ENCODE results near the gene STPG3.

The STPG3 gene

DNA sequence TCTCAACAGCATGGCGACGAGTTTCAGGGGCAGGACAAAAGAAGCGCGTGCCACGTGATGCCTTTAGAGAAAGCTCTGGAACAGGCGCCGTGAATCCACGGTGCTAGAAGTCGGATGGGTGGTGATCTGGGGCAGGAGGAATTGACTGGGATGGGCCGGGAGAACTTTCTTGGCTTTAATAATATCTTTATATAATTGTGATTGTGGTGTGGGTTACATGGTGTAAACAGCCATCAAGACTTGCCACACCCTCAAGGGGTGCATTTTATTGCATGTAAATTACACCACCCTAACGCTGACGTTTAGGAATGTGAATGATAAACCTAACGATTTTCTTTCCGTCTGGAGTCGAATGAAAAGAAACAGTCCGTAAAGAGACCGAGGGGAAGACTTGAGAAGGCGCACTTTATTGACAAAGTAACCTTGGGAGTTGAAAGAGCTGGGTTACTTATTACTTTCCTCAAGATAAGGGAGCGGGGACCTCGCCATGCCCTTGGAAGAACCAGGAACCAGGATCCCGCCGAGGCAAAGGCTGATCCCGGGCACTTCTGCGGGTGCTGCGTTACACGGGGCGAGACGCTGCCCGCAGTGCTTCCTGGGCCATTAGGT is 42.5 kb downstream of the STPG3 start:
- no peak for DNase-seq (ENCODE audit: insufficient read length, low spot score)
- no peak for FAIRE-seq
- TF ChIP-seq CTCF (IDR thresholded peaks at IDR 0.05; ENCODE audit: insufficient read depth, missing control alignments) = no peak

GRCh38 chr9:137294091-137294680 is 43.1 kb downstream of the STPG3 start:
- DNase-seq (ENCODE audit: insufficient read length, low spot score) (no peak), FAIRE-seq (no peak)
- TF ChIP-seq CTCF (IDR thresholded peaks at IDR 0.05; ENCODE audit: insufficient read depth, missing control alignments) = no peak

DNA sequence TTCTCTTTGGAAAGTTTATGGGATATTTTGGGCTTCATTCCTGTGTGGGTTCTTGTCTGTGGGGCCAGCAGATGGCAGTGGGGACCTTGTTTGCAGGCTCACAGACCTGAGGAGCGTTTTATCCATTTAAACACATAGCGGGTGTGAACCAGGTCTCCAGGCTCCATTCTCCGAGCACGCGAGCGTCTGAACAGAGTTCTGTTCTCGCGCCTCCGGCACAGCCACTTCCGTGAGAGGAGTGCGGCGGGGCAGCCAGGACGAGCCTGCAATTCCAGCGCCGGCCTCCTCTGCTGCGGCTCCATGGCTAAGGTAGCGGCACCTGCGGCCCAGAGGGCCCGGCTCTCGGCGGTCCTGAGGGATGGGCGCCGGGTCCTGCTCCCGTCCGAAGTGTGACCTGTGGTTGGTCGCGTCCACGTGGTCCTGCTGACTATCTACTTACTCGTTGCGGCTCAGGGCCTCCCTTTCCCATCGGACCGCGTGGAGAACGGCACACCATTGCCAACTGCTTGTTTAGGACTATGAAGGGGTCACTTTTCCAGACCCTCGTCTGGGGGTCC is 43.7 kb downstream of the STPG3 start:
- FAIRE-seq (no peak), DNase-seq (ENCODE audit: insufficient read length, low spot score) (no peak)
- TF ChIP-seq CTCF (IDR thresholded peaks at IDR 0.05; ENCODE audit: insufficient read depth, missing control alignments) = no peak

GRCh38 chr9:137295238-137295811 is 44.2 kb downstream of the STPG3 start:
- TF ChIP-seq CTCF (IDR thresholded peaks at IDR 0.05; ENCODE audit: insufficient read depth, missing control alignments) = peak; percentile 55
- FAIRE-seq (no peak), DNase-seq (ENCODE audit: insufficient read length, low spot score) (peak; percentile 94)

DNA sequence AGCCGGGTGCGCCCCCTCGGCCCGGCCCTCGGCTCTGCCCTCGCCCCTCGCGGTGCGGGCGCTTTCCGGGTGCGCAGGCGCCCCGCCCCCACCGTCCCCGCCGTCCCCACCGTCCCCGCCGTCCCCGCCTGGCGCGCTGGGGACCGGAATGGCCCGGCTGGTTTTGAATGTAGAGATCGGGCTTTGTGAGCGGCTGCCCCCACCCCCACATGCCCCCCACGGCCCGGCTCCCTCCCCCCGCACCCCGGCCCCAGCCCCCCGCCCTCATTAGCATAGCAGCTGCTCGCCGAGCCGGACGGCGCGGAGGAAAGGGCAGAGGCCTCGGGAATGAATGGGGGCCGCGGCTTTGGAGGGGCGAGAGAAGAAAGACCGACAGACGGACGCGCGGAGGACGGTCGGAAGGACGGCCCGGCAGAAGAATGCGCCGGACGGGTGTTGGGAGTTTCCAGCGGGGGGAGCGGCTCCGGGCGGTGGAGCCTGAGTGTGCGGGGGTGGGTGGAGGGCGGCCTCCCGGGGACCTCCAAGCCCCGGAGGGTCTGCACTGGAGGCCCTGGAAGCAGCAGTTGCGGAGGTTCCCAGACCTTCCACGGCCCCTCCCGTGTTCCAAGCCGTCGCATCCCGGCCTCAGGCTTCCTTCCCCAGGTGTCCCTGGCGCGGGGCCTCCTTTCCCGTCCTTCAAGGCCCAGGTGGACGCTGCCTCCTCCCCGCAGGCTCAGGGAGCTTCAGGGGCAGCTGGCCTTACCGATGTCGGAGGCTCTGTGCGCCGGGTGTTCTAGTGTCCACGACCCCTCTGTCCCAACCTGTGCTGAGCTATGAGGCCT is 45.0 kb downstream of the STPG3 start:
- FAIRE-seq = no peak
- DNase-seq (ENCODE audit: insufficient read length, low spot score) = no peak
- no peak for TF ChIP-seq CTCF (IDR thresholded peaks at IDR 0.05; ENCODE audit: insufficient read depth, missing control alignments)

DNA sequence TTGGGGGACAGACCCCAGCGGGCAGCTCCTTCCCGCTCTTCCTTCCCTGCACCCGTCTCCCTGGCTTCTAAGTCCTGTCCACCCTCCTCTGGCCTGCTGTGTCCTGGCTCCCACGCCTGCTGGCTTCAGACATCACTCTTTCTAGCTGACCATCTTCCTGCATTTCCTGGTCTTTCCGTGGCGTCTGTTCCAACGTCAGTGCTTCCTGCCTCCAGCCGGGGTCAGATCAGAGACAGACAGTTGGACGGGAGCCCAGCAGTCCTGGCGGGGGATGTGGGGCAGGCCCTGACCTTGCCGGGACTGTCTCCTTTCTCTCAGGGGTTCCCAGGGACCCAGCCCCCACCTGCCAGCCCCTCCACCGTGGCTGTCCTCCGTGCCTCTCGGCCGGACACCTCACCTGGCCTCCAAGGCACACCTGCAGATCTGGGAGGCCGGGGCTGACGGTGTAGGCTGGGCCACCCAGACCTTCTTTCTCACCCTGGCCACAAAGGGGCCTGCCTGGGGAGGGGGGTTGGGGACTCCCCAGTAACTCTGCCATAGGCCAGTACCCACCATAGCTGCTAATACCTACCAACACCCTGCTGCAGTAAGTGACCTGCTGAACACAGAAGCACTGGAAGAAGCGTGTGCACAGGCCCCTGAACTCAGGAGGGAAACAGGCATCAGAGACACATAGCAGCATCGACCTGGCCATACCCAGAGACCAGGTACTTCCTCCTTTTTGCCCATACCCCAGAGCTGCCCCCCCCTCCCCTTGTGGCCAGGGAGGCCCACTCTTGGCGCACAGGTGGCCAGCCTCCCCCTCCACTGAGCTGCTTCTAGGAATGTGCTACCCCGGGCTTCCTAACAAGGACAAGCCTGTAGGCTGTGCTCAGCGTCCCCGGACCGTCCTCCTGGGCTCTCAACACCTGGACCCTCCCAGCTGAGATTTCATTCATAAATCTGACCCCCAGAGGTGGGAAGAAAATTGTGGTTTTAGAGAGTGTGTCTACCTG is 45.9 kb downstream of the STPG3 start:
- DNase-seq (ENCODE audit: insufficient read length, low spot score) (no peak), FAIRE-seq (no peak)
- no peak for TF ChIP-seq CTCF (IDR thresholded peaks at IDR 0.05; ENCODE audit: insufficient read depth, missing control alignments)
